ENCODE data around the gene CACNA1E. TPM values are rescaled to one million over a fixed set of nuclear protein-coding genes. Genes with fewer than 3 reads are reported as not detected.

CACNA1E gene
- total RNA-seq, 6 donors from 2014 or later: 0.17 to 1.4 (median 0.51) TPM

GRCh38 chr1:181662606-181663005 is 179.3 kb downstream of the CACNA1E start:
- Histone ChIP-seq H3K27me3 (no peaks in the 10 kb centered on the region), H3K27ac (no peak overlapping the region), H3K4me3 (no peak overlapping the region), H3K36me3 (no peaks in the 10 kb centered on the region), H3K9me3 (no peaks in the 10 kb centered on the region), H3K4me1 (no peaks in the 10 kb centered on the region)
- DNase-seq (no peak), ATAC-seq (ENCODE audit: low FRiP score in 2 of 2) (no peak)
- TF ChIP-seq POLR2AphosphoS5 (IDR thresholded peaks at IDR 0.05) (no peak), EP300 (IDR thresholded peaks at IDR 0.05) (no peak), POLR2A (IDR thresholded peaks at IDR 0.05) (no peak)
- TF ChIP-seq, protein P1, sequence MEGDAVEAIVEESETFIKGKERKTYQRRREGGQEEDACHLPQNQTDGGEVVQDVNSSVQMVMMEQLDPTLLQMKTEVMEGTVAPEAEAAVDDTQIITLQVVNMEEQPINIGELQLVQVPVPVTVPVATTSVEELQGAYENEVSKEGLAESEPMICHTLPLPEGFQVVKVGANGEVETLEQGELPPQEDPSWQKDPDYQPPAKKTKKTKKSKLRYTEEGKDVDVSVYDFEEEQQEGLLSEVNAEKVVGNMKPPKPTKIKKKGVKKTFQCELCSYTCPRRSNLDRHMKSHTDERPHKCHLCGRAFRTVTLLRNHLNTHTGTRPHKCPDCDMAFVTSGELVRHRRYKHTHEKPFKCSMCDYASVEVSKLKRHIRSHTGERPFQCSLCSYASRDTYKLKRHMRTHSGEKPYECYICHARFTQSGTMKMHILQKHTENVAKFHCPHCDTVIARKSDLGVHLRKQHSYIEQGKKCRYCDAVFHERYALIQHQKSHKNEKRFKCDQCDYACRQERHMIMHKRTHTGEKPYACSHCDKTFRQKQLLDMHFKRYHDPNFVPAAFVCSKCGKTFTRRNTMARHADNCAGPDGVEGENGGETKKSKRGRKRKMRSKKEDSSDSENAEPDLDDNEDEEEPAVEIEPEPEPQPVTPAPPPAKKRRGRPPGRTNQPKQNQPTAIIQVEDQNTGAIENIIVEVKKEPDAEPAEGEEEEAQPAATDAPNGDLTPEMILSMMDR (IDR thresholded peaks at IDR 0.05): no peak

- H3K27ac ChIP-seq: no peak overlapping the region
- no peak for TF ChIP-seq EP300 (IDR thresholded peaks at IDR 0.05)
- no peak for TF ChIP-seq POLR2AphosphoS5 (IDR thresholded peaks at IDR 0.05)
- TF ChIP-seq POLR2A (IDR thresholded peaks at IDR 0.05): no peak
- TF ChIP-seq, protein P1 (IDR thresholded peaks at IDR 0.05): no peak
- 90 to 93% methylated on average over 2 of the region's 2 CpGs for WGBS, 2 donors
These were observed 181.2 kb downstream of the CACNA1E start for GRCh38 chr1:181664543-181664942.

DNA sequence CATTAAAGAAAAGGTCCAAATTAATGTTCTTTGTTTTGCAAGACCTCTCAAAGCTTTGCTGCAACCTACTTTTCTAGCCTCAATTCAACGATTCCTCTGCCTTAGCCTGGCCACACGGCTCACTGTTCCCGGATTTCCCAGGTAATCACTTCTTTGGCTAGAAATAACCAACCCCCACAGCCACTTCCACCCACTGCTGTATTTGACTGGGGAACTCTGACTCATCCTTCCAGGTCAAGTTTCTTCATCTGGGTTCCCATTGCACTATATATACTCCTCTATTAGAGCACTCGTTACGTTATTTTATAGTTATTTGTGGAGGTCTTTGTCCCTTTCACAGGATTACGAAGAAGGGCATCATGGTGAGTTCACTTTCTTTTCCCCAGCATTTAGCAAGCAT is 185.9 kb downstream of the CACNA1E start:
- Histone ChIP-seq H3K27me3 (no peaks in the 10 kb centered on the region), H3K4me1 (no peaks in the 10 kb centered on the region), H3K4me3 (no peak overlapping the region), H3K36me3 (no peaks in the 10 kb centered on the region), H3K27ac (no peak overlapping the region), H3K9me3 (no peaks in the 10 kb centered on the region)
- TF ChIP-seq POLR2AphosphoS5 (IDR thresholded peaks at IDR 0.05): no peak
- TF ChIP-seq, protein P1 (IDR thresholded peaks at IDR 0.05): no peak
- no peak for TF ChIP-seq POLR2A (IDR thresholded peaks at IDR 0.05)
- TF ChIP-seq EP300 (IDR thresholded peaks at IDR 0.05): no peak
- DNase-seq (no peak), ATAC-seq (ENCODE audit: low FRiP score in 2 of 2) (no peak)
- WGBS, 2 donors: 70 to 72% methylated on average over 6 of the region's 6 CpGs

More at GRCh38 chr1:181664543-181664942, 181.2 kb downstream of the CACNA1E start:
- no peak for DNase-seq
- no peaks in the 10 kb centered on the region for H3K36me3 ChIP-seq
- H3K27me3 ChIP-seq: no peaks in the 10 kb centered on the region
- H3K9me3 ChIP-seq: no peaks in the 10 kb centered on the region
- ATAC-seq (ENCODE audit: low FRiP score in 2 of 2): no peak
- no peaks in the 10 kb centered on the region for H3K4me1 ChIP-seq
- no peak overlapping the region for H3K4me3 ChIP-seq

DNA sequence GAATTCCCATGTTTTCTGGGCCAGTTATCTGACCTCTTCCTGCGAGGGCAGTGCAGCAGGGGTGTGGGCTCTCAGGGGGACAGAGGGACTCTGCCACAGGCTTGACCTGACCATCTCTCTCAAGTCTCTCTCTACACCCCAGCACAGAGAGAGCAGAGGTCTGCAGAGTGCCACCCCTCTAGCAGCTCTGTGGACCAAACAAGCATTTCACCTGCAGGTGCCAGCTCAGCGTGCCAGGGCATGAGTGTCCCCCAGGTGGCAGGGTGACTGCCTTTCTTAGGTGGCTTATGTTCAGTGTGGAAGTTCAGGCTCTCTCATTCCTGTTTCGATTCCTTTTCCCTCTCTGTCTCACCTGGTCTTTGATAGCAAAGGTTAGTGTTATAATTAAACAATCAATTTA is 191.3 kb downstream of the CACNA1E start:
- H3K27me3 ChIP-seq: no peaks in the 10 kb centered on the region
- H3K4me1 ChIP-seq: no peaks in the 10 kb centered on the region
- H3K9me3 ChIP-seq: no peaks in the 10 kb centered on the region
- TF ChIP-seq, protein P1 (IDR thresholded peaks at IDR 0.05): no peak
- TF ChIP-seq POLR2AphosphoS5 (IDR thresholded peaks at IDR 0.05) (no peak), EP300 (IDR thresholded peaks at IDR 0.05) (no peak), POLR2A (IDR thresholded peaks at IDR 0.05) (no peak)
- 65 to 82% methylated on average over 3 of the region's 3 CpGs for WGBS, 2 donors
- H3K4me3 ChIP-seq: no peak overlapping the region
- DNase-seq (no peak), ATAC-seq (ENCODE audit: low FRiP score in 2 of 2) (no peak)
- H3K36me3 ChIP-seq: no peaks in the 10 kb centered on the region
- no peak overlapping the region for H3K27ac ChIP-seq

- ATAC-seq (ENCODE audit: low FRiP score in 2 of 2) (no peak), DNase-seq (no peak)
- TF ChIP-seq POLR2A (IDR thresholded peaks at IDR 0.05) (no peak), POLR2AphosphoS5 (IDR thresholded peaks at IDR 0.05) (no peak), EP300 (IDR thresholded peaks at IDR 0.05) (no peak)
- TF ChIP-seq, protein P1 (IDR thresholded peaks at IDR 0.05): no peak
- 50% methylated on average over 10 of the region's 10 CpGs for WGBS, 2 donors
- Histone ChIP-seq H3K27ac (no peak overlapping the region), H3K36me3 (no peaks in the 10 kb centered on the region), H3K4me3 (no peak overlapping the region), H3K27me3 (no peaks in the 10 kb centered on the region), H3K9me3 (no peaks in the 10 kb centered on the region), H3K4me1 (no peaks in the 10 kb centered on the region)
These were observed 192.0 kb downstream of the CACNA1E start for GRCh38 chr1:181675091-181675917.
